Loucy (cell line): ENCODE data around the gene EED.

Source experiments
- H2AFZ ChIP-seq: fragments of 200-600 bp; sonication (generic); 2 replicates; pipeline ENCODE4 v1.6.0; 2016; ENCODE audit warnings: antibody characterized with exemption, mild to moderate bottlenecking, low read length, moderate library complexity
- H3F3A ChIP-seq: fragments of 200-600 bp; 2 replicates; pipeline ENCODE4 v1.6.0; 2016; ENCODE audit warnings: antibody characterized with exemption, low read depth, mild to moderate bottlenecking
- H3K27me3 ChIP-seq: fragments of 200-600 bp; sonication (generic); 2 replicates; pipeline ENCODE4 v1.6.1; 2014; ENCODE audit warnings: low read length, mild to moderate bottlenecking; ENCODE audit not compliant: insufficient read depth, poor library complexity, severe bottlenecking
- H3K36me3 ChIP-seq: fragments of 200-600 bp; sonication (generic); 2 replicates; pipeline ENCODE4 v1.6.1; 2016; ENCODE audit warnings: low read length; ENCODE audit not compliant: insufficient read depth
- H3K4me1 ChIP-seq: fragments of 200-600 bp; sonication (generic); 2 replicates; pipeline ENCODE4 v1.5.1; 2014; ENCODE audit warnings: low read length, mild to moderate bottlenecking; ENCODE audit not compliant: insufficient read depth, poor library complexity, severe bottlenecking
- H3K4me2 ChIP-seq: fragments of 200-600 bp; sonication (generic); 2 replicates; pipeline ENCODE4 v1.6.0; 2014; ENCODE audit warnings: antibody characterized with exemption, low read length, low read depth, mild to moderate bottlenecking; ENCODE audit not compliant: poor library complexity, severe bottlenecking
- H3K4me3 ChIP-seq: fragments of 200-600 bp; sonication (generic); 2 replicates; pipeline ENCODE4 v1.5.1; 2014; ENCODE audit warnings: low read length, mild to moderate bottlenecking, mixed read lengths; ENCODE audit not compliant: poor library complexity, severe bottlenecking
- H3K79me2 ChIP-seq: fragments of 200-600 bp; sonication (generic); 2 replicates; pipeline ENCODE4 v1.6.1; 2014; ENCODE audit warnings: low read length; ENCODE audit not compliant: insufficient read depth
- H3K9ac ChIP-seq: fragments of 200-600 bp; sonication (generic); 2 replicates; pipeline ENCODE4 v1.6.0; 2014; ENCODE audit warnings: mild to moderate bottlenecking, low read depth, low read length, moderate library complexity; ENCODE audit not compliant: poor library complexity, severe bottlenecking
- H3K9me2 ChIP-seq: fragments of 200-600 bp; sonication (generic); replicated peaks from 2 replicates; pipeline ENCODE4 v1.6.1; 2016; ENCODE audit warnings: low read depth, low read length, mixed read lengths
- H3K9me3 ChIP-seq: fragments of 200-600 bp; sonication (generic); 2 replicates; pipeline ENCODE4 v1.6.1; 2014; ENCODE audit warnings: mild to moderate bottlenecking, antibody characterized with exemption, low read length, low read depth; ENCODE audit not compliant: insufficient read depth
- H4K20me1 ChIP-seq: fragments of 200-600 bp; sonication (generic); 2 replicates; pipeline ENCODE4 v1.6.0; 2014; ENCODE audit warnings: antibody characterized with exemption, low read length, mild to moderate bottlenecking; ENCODE audit not compliant: insufficient read depth, poor library complexity, severe bottlenecking
- EZH2phosphoT487 ChIP-seq: fragments of 200-600 bp; IDR thresholded peaks from 2 replicates; pipeline ENCODE4 v1.6.1; 2018; ENCODE audit warnings: antibody characterized with exemption, mild to moderate bottlenecking, moderate library complexity, borderline replicate concordance
- TF ChIP-seq, protein P1 (sequence below): fragments of 200-600 bp; sonication (generic); conservative IDR thresholded peaks from 2 replicates; pipeline ENCODE4 v1.5.1; 2014; ENCODE audit warnings: mild to moderate bottlenecking, antibody characterized with exemption, low read length

EED gene

DNA sequence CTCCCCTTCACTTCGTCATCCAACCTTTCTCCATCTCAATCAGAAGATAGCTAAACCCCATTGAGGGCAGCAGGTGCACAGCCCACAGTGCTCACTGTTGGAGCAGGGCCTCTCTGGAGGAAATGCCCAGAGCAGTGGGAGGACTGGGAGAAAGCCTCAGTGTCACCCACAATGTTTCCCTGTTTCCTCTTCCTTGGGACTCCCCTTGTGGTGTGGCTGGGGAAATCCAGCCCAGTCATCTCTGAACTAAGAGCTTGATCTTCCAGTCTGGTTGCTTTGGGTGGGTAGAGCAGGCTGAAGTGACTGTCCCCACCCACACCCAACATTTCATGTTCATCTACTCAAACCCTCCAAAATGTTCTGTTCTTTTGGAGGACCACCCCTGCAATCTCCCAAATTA, 29.8 kb upstream of the EED start:
- TF ChIP-seq, protein P1, sequence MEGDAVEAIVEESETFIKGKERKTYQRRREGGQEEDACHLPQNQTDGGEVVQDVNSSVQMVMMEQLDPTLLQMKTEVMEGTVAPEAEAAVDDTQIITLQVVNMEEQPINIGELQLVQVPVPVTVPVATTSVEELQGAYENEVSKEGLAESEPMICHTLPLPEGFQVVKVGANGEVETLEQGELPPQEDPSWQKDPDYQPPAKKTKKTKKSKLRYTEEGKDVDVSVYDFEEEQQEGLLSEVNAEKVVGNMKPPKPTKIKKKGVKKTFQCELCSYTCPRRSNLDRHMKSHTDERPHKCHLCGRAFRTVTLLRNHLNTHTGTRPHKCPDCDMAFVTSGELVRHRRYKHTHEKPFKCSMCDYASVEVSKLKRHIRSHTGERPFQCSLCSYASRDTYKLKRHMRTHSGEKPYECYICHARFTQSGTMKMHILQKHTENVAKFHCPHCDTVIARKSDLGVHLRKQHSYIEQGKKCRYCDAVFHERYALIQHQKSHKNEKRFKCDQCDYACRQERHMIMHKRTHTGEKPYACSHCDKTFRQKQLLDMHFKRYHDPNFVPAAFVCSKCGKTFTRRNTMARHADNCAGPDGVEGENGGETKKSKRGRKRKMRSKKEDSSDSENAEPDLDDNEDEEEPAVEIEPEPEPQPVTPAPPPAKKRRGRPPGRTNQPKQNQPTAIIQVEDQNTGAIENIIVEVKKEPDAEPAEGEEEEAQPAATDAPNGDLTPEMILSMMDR = no peak
- no peak for TF ChIP-seq EZH2phosphoT487
- Histone ChIP-seq H4K20me1 (no peaks in the 10 kb centered on the region), H3K9ac (no peak overlapping the region), H3K9me3 (no peaks in the 10 kb centered on the region), H3K4me3 (no peak overlapping the region), H3K4me1 (peaks cover 13% of the 10 kb centered on the region), H3K79me2 (no peaks in the 10 kb centered on the region), H3K27me3 (no peaks in the 10 kb centered on the region), H3K9me2 (no peaks in the 10 kb centered on the region), H3K36me3 (no peaks in the 10 kb centered on the region), H3F3A (no peaks in the 10 kb centered on the region), H2AFZ (no peak overlapping the region), H3K4me2 (no peak overlapping the region)

DNA sequence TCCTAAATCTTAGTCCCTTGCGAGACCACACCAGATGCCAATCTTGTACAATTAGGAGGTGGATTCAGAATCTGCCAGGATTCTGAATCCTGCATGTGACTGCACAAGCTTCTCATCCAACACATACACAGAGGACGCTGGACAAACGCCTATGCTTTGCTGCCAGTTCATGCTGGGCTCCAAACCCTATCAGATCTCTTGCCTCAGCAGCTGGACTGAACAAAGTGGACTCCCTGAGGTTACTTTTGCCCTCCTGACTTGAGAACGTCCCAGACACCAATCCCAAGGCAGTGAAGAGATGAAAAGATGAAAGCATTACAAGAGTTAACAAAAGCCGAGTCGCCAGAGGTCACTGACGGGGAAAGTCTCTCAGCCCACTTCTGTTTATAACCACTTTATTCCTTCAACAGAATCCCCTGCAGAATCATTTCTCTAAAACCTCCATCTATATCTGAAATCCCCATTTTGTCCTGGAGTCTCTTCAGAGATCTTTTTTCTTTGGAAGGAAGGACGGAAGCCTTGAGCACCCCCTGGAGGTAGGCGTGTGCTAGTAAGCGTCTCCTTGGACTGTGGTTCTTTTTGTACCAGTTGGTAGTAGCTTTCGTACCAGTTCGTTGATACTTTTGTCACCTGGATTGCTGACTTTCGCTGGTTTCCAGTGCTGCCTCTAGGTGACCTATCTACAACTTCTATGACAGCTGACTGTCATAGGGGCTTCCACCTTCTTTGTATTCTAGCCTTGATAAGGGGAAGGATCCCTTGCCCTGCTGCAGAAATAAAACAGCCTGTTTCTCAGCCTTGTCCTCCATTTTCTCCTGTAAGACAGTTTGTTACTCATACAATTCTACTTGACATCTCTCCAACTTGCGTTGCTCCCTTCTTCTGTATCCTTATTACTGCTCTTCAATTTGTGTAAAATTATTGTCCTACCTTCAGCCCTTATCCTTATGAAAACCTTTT, 26.1 kb upstream of the EED start:
- no peak overlapping the region for H3K4me3 ChIP-seq
- H3K4me2 ChIP-seq = no peak overlapping the region
- no peaks in the 10 kb centered on the region for H4K20me1 ChIP-seq
- H3K27me3 ChIP-seq = no peaks in the 10 kb centered on the region
- no peaks in the 10 kb centered on the region for H3K36me3 ChIP-seq
- no peaks in the 10 kb centered on the region for H3K9me3 ChIP-seq
- no peak overlapping the region for H3K9ac ChIP-seq
- no peaks in the 10 kb centered on the region for H3K9me2 ChIP-seq
- no peak for TF ChIP-seq EZH2phosphoT487
- TF ChIP-seq, protein P1 = peak; percentile 92
- H3F3A ChIP-seq = no peaks in the 10 kb centered on the region
- peak overlapping the region; percentile 70 for H2AFZ ChIP-seq
- H3K4me1 ChIP-seq = peaks cover 9% of the 10 kb centered on the region
- H3K79me2 ChIP-seq = no peaks in the 10 kb centered on the region

DNA sequence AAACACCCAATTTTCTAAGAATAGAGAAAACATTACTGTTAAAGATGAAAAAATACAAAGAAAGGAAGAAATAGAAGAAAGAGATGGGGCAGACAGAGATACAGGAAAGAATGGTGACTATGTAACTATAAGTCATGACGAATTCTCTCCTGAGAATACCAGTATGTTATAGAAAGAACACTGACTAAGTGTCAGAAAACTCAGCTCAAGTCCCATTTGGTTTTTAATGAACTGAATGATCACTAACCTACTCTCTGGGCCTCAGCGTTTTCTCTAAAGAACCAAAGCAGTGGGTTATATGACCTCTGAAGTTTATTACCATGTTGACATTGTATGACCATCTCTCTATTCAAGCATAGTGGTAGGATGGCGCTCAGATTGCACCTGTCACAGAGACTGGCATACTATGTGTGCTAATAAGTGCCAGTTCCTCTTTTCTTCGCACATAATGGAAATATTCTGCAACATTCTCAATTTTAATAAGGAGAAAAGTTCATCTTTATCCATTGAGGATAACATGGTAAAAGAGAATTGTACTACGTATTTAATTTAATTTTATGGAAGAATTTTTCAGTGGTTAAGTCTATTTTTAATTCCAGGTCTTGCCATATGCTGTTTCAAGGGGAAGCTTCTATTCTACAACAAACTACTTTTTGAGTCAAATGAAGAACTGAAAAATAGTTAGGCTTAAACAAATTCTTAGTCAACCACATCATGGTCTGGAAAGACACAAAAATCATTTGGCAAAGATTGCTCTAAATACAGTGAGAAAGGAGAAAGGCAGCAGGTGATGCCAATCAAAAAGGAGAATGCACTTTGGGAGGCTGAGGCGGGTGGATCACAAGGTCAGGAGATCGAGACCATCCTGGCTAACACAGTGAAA, 25.0 kb upstream of the EED start:
- Histone ChIP-seq H3K27me3 (no peaks in the 10 kb centered on the region), H3K4me3 (no peak overlapping the region), H4K20me1 (no peaks in the 10 kb centered on the region), H3K9me2 (no peaks in the 10 kb centered on the region), H3K9me3 (no peaks in the 10 kb centered on the region; the same call in 1 of the 2 replicates), H3K36me3 (no peaks in the 10 kb centered on the region), H3K4me2 (no peak overlapping the region), H3F3A (no peaks in the 10 kb centered on the region), H3K4me1 (peaks cover 4% of the 10 kb centered on the region), H3K9ac (no peak overlapping the region), H2AFZ (no peak overlapping the region), H3K79me2 (no peaks in the 10 kb centered on the region)
- TF ChIP-seq EZH2phosphoT487 = no peak
- TF ChIP-seq, protein P1 = no peak
